HG03520 (cell line): ENCODE results near the gene CAD.
"Not testable (repeated sequence)": the region's sequence is repeated elsewhere in the genome, so short reads cannot be mapped to it uniquely, and the experiment has no call there.

Source experiments
- ATAC-seq: cut with Tn5 transposase; IDR thresholded peaks from one replicate; pipeline ENCODE4 v1.9.1; 2021; ENCODE audit warnings: mild to moderate bottlenecking, moderate library complexity; ENCODE audit not compliant: unreplicated experiment

The CAD gene

GRCh38 chr2:27217173-27218121, at the start of gene CAD:
Gene CAD, plus strand, starts transcription at chr2:27217369. Its CDS starts 183 bp downstream, at chr2:27217552.
- peak; percentile 70 for ATAC-seq

GRCh38 chr2:27170581-27171337, 46.4 kb upstream of the CAD start:
- no peak for ATAC-seq

- ATAC-seq: no peak
These were observed 45.8 kb upstream of the CAD start for GRCh38 chr2:27171351-27171848.

- ATAC-seq: no peak
These were observed 42.5 kb upstream of the CAD start for GRCh38 chr2:27174638-27175037.

- ATAC-seq: no peak
These were observed 41.8 kb upstream of the CAD start for GRCh38 chr2:27175330-27175729.

- ATAC-seq: not testable (repeated sequence)
These were observed 41.4 kb upstream of the CAD start for GRCh38 chr2:27175781-27176180.

GRCh38 chr2:27177441-27178351, 39.5 kb upstream of the CAD start:
- no peak for ATAC-seq

GRCh38 chr2:27178469-27178868, 38.7 kb upstream of the CAD start:
- no peak for ATAC-seq

- ATAC-seq: no peak
These were observed 37.7 kb upstream of the CAD start for GRCh38 chr2:27179344-27180000.

- no peak for ATAC-seq
These were observed 34.8 kb upstream of the CAD start for GRCh38 chr2:27182346-27182745.

GRCh38 chr2:27184115-27184514, 33.1 kb upstream of the CAD start:
- no peak for ATAC-seq

- ATAC-seq: no peak
These were observed 31.7 kb upstream of the CAD start for GRCh38 chr2:27185331-27186026.

GRCh38 chr2:27186613-27187345, 30.4 kb upstream of the CAD start:
- no peak for ATAC-seq

GRCh38 chr2:27189989-27190388, 27.2 kb upstream of the CAD start:
- no peak for ATAC-seq

- ATAC-seq: no peak
These were observed 25.9 kb upstream of the CAD start for GRCh38 chr2:27191070-27191829.

- ATAC-seq: no peak
These were observed 22.4 kb upstream of the CAD start for GRCh38 chr2:27194538-27195354.

GRCh38 chr2:27195799-27196198, 21.4 kb upstream of the CAD start:
- not testable (repeated sequence) for ATAC-seq
